HCT116 (cell line): ENCODE data around the gene BTBD3.

Experiments
- CEBPB ChIP-seq: IDR thresholded peaks from 2 replicates; pipeline ENCODE4 v1.6.1; 2012; ENCODE audit warnings: low read depth
- EGR1 ChIP-seq: IDR thresholded peaks from 2 replicates; pipeline ENCODE4 v1.6.1; 2012; ENCODE audit warnings: low read depth
- EZH2phosphoT487 ChIP-seq: fragments of 200-600 bp; IDR thresholded peaks from 2 replicates; pipeline ENCODE4 v1.6.1; 2018; ENCODE audit warnings: antibody characterized with exemption, borderline replicate concordance
- FOSL1 ChIP-seq: IDR thresholded peaks from 2 replicates; pipeline ENCODE4 v1.6.1; 2012; ENCODE audit warnings: low read depth
- POLR2A ChIP-seq: IDR thresholded peaks from 2 replicates; pipeline ENCODE4 v1.7.0; 2011; ENCODE audit warnings: borderline replicate concordance; ENCODE audit not compliant: insufficient read depth, insufficient read length; ENCODE audit errors: extremely low read depth
- POLR2AphosphoS5 ChIP-seq: IDR thresholded peaks from 2 replicates; pipeline ENCODE4 v1.6.1; 2011; ENCODE audit warnings: mild to moderate bottlenecking, low read depth, low read length, moderate library complexity
- RAD21 ChIP-seq: IDR thresholded peaks from 2 replicates; pipeline ENCODE4 v1.6.1; 2012; ENCODE audit warnings: low read depth, mild to moderate bottlenecking
- TF ChIP-seq, protein P1 (sequence below), 3 experiments: fragments of 200-600 bp in 1 of 3; sonication (generic) in 1 of 3; IDR thresholded peaks in 2 of 3; conservative IDR thresholded peaks in 1 of 3; 2 replicates each; pipeline ENCODE4 v1.5.1; 2012 to 2017; ENCODE audit warnings: low read depth in 2 of 3, low read length in 2 of 3, antibody characterized with exemption in 1 of 3, borderline replicate concordance in 1 of 3, control low read depth in 1 of 3, mild to moderate bottlenecking in 1 of 3, mixed read lengths in 1 of 3, mixed run types in 1 of 3, moderate library complexity in 1 of 3; ENCODE audit not compliant: insufficient read depth in 1 of 3
- TF ChIP-seq, protein P2 (sequence below): IDR thresholded peaks from 2 replicates; pipeline ENCODE4 v1.6.1; 2011; ENCODE audit warnings: mild to moderate bottlenecking, low read length, moderate library complexity; ENCODE audit not compliant: insufficient replicate concordance; ENCODE audit errors: extremely low read depth
- TF ChIP-seq, protein P3 (sequence below): IDR thresholded peaks from 2 replicates; pipeline ENCODE4 v1.6.1; 2012; ENCODE audit warnings: low read depth

DNA sequence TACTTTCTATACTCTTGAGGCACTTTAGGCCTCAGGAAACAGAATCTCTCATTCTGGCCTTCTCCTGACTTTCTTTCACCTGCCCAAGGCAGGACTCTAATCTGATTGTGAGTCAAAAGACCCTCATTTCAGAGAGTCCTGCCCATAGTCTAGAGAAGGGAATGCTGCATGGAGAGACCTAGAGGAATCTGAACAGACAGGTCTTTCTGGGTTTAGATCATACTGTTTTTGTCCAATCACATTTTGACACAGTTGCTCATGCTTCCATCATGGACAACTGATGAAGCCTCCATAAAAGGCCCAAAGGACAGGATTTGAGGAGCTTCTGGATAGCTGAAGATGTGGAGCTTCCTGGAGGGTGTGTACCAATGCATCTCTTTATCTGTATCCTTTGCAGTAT lies 48.1 kb upstream of the BTBD3 start:
- TF ChIP-seq, protein P1, sequence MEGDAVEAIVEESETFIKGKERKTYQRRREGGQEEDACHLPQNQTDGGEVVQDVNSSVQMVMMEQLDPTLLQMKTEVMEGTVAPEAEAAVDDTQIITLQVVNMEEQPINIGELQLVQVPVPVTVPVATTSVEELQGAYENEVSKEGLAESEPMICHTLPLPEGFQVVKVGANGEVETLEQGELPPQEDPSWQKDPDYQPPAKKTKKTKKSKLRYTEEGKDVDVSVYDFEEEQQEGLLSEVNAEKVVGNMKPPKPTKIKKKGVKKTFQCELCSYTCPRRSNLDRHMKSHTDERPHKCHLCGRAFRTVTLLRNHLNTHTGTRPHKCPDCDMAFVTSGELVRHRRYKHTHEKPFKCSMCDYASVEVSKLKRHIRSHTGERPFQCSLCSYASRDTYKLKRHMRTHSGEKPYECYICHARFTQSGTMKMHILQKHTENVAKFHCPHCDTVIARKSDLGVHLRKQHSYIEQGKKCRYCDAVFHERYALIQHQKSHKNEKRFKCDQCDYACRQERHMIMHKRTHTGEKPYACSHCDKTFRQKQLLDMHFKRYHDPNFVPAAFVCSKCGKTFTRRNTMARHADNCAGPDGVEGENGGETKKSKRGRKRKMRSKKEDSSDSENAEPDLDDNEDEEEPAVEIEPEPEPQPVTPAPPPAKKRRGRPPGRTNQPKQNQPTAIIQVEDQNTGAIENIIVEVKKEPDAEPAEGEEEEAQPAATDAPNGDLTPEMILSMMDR (IDR thresholded peaks at IDR 0.05 in 2 of 3, conservative IDR thresholded peaks at IDR 0.05 in 1 of 3; ENCODE audit: borderline replicate concordance in 1 of 3, insufficient read depth in 1 of 3, low read depth in 2 of 3, low read length in 2 of 3) = no peak
- TF ChIP-seq POLR2AphosphoS5 (no peak), RAD21 (no peak), POLR2A (no peak), EGR1 (no peak), CEBPB (no peak), FOSL1 (no peak), EZH2phosphoT487 (no peak)
- TF ChIP-seq, protein P2, sequence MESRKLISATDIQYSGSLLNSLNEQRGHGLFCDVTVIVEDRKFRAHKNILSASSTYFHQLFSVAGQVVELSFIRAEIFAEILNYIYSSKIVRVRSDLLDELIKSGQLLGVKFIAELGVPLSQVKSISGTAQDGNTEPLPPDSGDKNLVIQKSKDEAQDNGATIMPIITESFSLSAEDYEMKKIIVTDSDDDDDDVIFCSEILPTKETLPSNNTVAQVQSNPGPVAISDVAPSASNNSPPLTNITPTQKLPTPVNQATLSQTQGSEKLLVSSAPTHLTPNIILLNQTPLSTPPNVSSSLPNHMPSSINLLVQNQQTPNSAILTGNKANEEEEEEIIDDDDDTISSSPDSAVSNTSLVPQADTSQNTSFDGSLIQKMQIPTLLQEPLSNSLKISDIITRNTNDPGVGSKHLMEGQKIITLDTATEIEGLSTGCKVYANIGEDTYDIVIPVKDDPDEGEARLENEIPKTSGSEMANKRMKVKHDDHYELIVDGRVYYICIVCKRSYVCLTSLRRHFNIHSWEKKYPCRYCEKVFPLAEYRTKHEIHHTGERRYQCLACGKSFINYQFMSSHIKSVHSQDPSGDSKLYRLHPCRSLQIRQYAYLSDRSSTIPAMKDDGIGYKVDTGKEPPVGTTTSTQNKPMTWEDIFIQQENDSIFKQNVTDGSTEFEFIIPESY = no peak
- TF ChIP-seq, protein P3, sequence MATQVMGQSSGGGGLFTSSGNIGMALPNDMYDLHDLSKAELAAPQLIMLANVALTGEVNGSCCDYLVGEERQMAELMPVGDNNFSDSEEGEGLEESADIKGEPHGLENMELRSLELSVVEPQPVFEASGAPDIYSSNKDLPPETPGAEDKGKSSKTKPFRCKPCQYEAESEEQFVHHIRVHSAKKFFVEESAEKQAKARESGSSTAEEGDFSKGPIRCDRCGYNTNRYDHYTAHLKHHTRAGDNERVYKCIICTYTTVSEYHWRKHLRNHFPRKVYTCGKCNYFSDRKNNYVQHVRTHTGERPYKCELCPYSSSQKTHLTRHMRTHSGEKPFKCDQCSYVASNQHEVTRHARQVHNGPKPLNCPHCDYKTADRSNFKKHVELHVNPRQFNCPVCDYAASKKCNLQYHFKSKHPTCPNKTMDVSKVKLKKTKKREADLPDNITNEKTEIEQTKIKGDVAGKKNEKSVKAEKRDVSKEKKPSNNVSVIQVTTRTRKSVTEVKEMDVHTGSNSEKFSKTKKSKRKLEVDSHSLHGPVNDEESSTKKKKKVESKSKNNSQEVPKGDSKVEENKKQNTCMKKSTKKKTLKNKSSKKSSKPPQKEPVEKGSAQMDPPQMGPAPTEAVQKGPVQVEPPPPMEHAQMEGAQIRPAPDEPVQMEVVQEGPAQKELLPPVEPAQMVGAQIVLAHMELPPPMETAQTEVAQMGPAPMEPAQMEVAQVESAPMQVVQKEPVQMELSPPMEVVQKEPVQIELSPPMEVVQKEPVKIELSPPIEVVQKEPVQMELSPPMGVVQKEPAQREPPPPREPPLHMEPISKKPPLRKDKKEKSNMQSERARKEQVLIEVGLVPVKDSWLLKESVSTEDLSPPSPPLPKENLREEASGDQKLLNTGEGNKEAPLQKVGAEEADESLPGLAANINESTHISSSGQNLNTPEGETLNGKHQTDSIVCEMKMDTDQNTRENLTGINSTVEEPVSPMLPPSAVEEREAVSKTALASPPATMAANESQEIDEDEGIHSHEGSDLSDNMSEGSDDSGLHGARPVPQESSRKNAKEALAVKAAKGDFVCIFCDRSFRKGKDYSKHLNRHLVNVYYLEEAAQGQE = no peak
